ENCODE results near the gene TMEM234. TPM values are rescaled to one million over a fixed set of nuclear protein-coding genes. Genes with fewer than 3 reads are reported as not detected.

The TMEM234 gene
- total RNA-seq, 6 donors from 2014 or later, result 14.9 to 62.9 (median 21.1) TPM

GRCh38 chr1:32250893-32251716, 29.0 kb upstream of the TMEM234 start, which contains the start of gene LCK:
TSS of gene LCK (plus strand) at chr1:32251265. CDS start at chr1:32274330, 23,065 bp downstream.
- DNase-seq, result peak in 1 of 2 donors; percentile 67
- Histone ChIP-seq H3K27me3 (no peaks in the 10 kb centered on the region), H3K9me3 (no peaks in the 10 kb centered on the region), H3K36me3 (no peaks in the 10 kb centered on the region), H3K27ac (peak within 1 kb of the TSS; percentile 50 to 87 (median 82)), H3K4me1 (peaks cover 45 to 63% (median 50%) of the 10 kb centered on the region in 4 donors), H3K4me3 (peak within 1 kb of the TSS in 3 of 4 donors; percentile 23 to 41 (median 40))
- ATAC-seq (ENCODE audit: low FRiP score in 2 of 2), result no peak
- no peak for TF ChIP-seq EP300 (IDR thresholded peaks at IDR 0.05)
- TF ChIP-seq POLR2A (IDR thresholded peaks at IDR 0.05), result peak in 1 of 4 donors; percentile 43
- WGBS, 2 donors, result 65 to 68% methylated on average over 20 to 25 of the region's 25 CpGs

- H3K36me3 ChIP-seq, result no peaks in the 10 kb centered on the region
- peaks cover 45 to 68% (median 56%) of the 10 kb centered on the region in 4 donors for H3K4me1 ChIP-seq
- no peaks in the 10 kb centered on the region for H3K27me3 ChIP-seq
- ATAC-seq (ENCODE audit: low FRiP score in 2 of 2) (peak; percentile 17 to 47), DNase-seq (peak in 1 of 2 donors; percentile 64)
- TF ChIP-seq CTCF (IDR thresholded peaks at IDR 0.05), result no peak
- TF ChIP-seq EP300 (IDR thresholded peaks at IDR 0.05), result peak in 1 of 4 donors; percentile 24
- TF ChIP-seq POLR2AphosphoS5 (IDR thresholded peaks at IDR 0.05), result peak; percentile 50 to 60
- peak in 1 of 4 donors; percentile 20 for TF ChIP-seq POLR2A (IDR thresholded peaks at IDR 0.05)
- H3K9me3 ChIP-seq, result no peaks in the 10 kb centered on the region
- WGBS, 2 donors, result 43 to 47% methylated on average over 6 to 9 of the region's 9 CpGs
- no peak overlapping the region for H3K4me3 ChIP-seq
- peak overlapping the region; percentile 50 to 87 (median 82) for H3K27ac ChIP-seq
These were observed 27.8 kb upstream of the TMEM234 start for GRCh38 chr1:32249831-32250525.

- peaks cover 45 to 68% (median 56%) of the 10 kb centered on the region in 4 donors for H3K4me1 ChIP-seq
- TF ChIP-seq CTCF (IDR thresholded peaks at IDR 0.05), result peak; percentile 89 to 97 (median 94)
- TF ChIP-seq POLR2AphosphoS5 (IDR thresholded peaks at IDR 0.05), result peak; percentile 12 to 51
- no peak for TF ChIP-seq EP300 (IDR thresholded peaks at IDR 0.05)
- ATAC-seq (ENCODE audit: low FRiP score in 2 of 2) (peak; percentile 76 to 86), DNase-seq (peak; percentile 93 to 97)
- no peaks in the 10 kb centered on the region for H3K36me3 ChIP-seq
- WGBS, 2 donors, result 8 to 30% methylated on average over 6 to 21 of the region's 31 CpGs
- H3K27ac ChIP-seq, result peak overlapping the region; percentile 66 to 87 (median 82)
- H3K27me3 ChIP-seq, result no peaks in the 10 kb centered on the region
- H3K9me3 ChIP-seq, result no peaks in the 10 kb centered on the region
- peak overlapping the region in 3 of 4 donors; percentile 17 to 32 (median 19) for H3K4me3 ChIP-seq
These were observed 26.1 kb upstream of the TMEM234 start for GRCh38 chr1:32247983-32248889.

- 44 to 80% methylated on average over 4 to 8 of the region's 12 CpGs for WGBS, 2 donors
- Histone ChIP-seq H3K4me3 (peak overlapping the region in 1 of 4 donors; percentile 32), H3K36me3 (no peaks in the 10 kb centered on the region), H3K27ac (peak overlapping the region; percentile 66 to 87 (median 82)), H3K9me3 (no peaks in the 10 kb centered on the region), H3K4me1 (peaks cover 46 to 71% (median 62%) of the 10 kb centered on the region in 4 donors), H3K27me3 (no peaks in the 10 kb centered on the region)
- ATAC-seq (ENCODE audit: low FRiP score in 2 of 2), result peak in 1 of 2 donors; percentile 3
- DNase-seq, result peak in 1 of 2 donors; percentile 76
- TF ChIP-seq CTCF (IDR thresholded peaks at IDR 0.05) (no peak), EP300 (IDR thresholded peaks at IDR 0.05) (no peak), POLR2A (IDR thresholded peaks at IDR 0.05) (no peak), POLR2AphosphoS5 (IDR thresholded peaks at IDR 0.05) (no peak)
These were observed 25.3 kb upstream of the TMEM234 start for GRCh38 chr1:32247452-32247851.

Measured in upper lobe of left lung (tissue), 6 donors.